Ectodermal cell (in vitro differentiated cells): Measurements from ENCODE around the gene LHX2.

Experiments used
- H3K27ac ChIP-seq: 2 replicates; pipeline ENCODE4 v1.7.0; 2013; ENCODE audit warnings: mild to moderate bottlenecking, low read depth, low read length; ENCODE audit not compliant: insufficient read depth, poor library complexity, severe bottlenecking
- H3K27me3 ChIP-seq: 2 replicates; pipeline ENCODE4 v1.7.0; 2013; ENCODE audit warnings: mild to moderate bottlenecking, low read length; ENCODE audit not compliant: insufficient read depth, control insufficient read depth, poor library complexity, severe bottlenecking
- H3K36me3 ChIP-seq: one replicate; pipeline ENCODE4 v1.7.0; 2013; ENCODE audit warnings: low read length; ENCODE audit not compliant: control insufficient read depth, insufficient read depth
- H3K4me1 ChIP-seq: one replicate; pipeline ENCODE4 v1.7.0; 2013; ENCODE audit warnings: low read length; ENCODE audit not compliant: control insufficient read depth, insufficient read depth
- H3K4me3 ChIP-seq: 2 replicates; pipeline ENCODE4 v1.7.0; 2013; ENCODE audit warnings: low read depth, low read length, control low read depth; ENCODE audit not compliant: insufficient read depth
- H3K9me3 ChIP-seq: 2 replicates; pipeline ENCODE4 v1.7.0; 2013; ENCODE audit warnings: mild to moderate bottlenecking, low read length, moderate library complexity; ENCODE audit not compliant: control insufficient read depth
- WGBS, 2 experiments: methylation state at CpG; one replicate each; pipeline ENCODE4 v1.1.7; 2013; ENCODE audit warnings: missing lambda C conversion rate in 2 of 2; 5-methylcytosine and 5-hydroxymethylcytosine counted together

The LHX2 gene

DNA sequence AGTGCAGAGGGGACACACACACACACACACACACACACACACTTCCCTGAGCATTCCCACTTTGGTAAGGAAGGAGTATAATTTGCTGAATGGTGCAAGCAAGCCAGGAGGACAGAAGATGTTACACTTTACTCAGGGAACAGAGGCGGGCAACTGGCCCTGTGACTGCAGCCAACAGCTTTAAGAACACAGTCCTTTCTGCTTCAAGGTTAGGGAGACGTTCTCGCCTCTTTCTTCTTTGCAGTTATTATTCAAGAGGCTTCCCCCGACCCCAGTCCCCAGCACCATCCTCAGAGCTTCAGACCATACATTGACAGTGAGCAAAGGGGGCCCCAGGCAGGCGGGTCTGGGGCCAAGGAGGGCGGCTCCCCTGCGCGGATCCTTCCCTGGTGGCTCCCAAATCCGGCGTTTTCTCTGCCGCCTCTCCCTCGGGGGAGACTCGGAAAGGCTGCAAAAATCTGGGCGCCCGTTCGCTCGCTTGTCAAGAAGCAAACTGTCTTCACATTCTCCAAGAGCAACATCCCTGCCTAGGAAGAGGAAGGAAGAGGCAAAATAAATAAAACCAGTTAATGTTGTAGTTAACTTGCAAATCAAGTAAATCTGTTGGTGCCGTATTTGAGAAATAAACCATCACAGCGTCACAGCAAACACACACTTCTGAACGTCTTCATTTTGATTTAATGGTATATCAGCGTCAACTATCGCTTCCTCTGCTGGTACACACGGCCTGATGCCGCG is 3.8 kb upstream of the LHX2 start:
- H3K36me3 ChIP-seq = no peaks in the 10 kb centered on the region
- 1 to 2% methylated on average over 25 of the region's 25 CpGs for WGBS, 2 experiments
- H3K4me1 ChIP-seq = peaks cover 25% of the 10 kb centered on the region
- H3K27ac ChIP-seq = no peak overlapping the region
- peaks cover 100% of the 10 kb centered on the region for H3K27me3 ChIP-seq
- H3K4me3 ChIP-seq = peak overlapping the region; percentile 29
- no peaks in the 10 kb centered on the region for H3K9me3 ChIP-seq

GRCh38 chr9:124008303-124008693 is 3.3 kb upstream of the LHX2 start:
- Histone ChIP-seq H3K4me3 (peak overlapping the region; percentile 29), H3K27me3 (peaks cover 100% of the 10 kb centered on the region), H3K36me3 (no peaks in the 10 kb centered on the region), H3K4me1 (peaks cover 25% of the 10 kb centered on the region), H3K9me3 (no peaks in the 10 kb centered on the region), H3K27ac (no peak overlapping the region)
- 0 to 1% methylated on average over 38 of the region's 38 CpGs for WGBS, 2 experiments

- Histone ChIP-seq H3K4me3 (peak overlapping the region; percentile 29), H3K9me3 (no peaks in the 10 kb centered on the region), H3K36me3 (no peaks in the 10 kb centered on the region), H3K27ac (no peak overlapping the region), H3K4me1 (peaks cover 25% of the 10 kb centered on the region), H3K27me3 (peaks cover 100% of the 10 kb centered on the region)
- WGBS, 2 experiments = 0% methylated on average over 65 of the region's 65 CpGs
Measured at GRCh38 chr9:124008694-124009530, 2.7 kb upstream of the LHX2 start.

GRCh38 chr9:124009531-124010217 is 1.9 kb upstream of the LHX2 start:
- H3K27me3 ChIP-seq = peaks cover 100% of the 10 kb centered on the region
- no peaks in the 10 kb centered on the region for H3K9me3 ChIP-seq
- 4 to 5% methylated on average over 29 of the region's 29 CpGs for WGBS, 2 experiments
- peaks cover 25% of the 10 kb centered on the region for H3K4me1 ChIP-seq
- no peak overlapping the region for H3K4me3 ChIP-seq
- no peaks in the 10 kb centered on the region for H3K36me3 ChIP-seq
- no peak overlapping the region for H3K27ac ChIP-seq

DNA sequence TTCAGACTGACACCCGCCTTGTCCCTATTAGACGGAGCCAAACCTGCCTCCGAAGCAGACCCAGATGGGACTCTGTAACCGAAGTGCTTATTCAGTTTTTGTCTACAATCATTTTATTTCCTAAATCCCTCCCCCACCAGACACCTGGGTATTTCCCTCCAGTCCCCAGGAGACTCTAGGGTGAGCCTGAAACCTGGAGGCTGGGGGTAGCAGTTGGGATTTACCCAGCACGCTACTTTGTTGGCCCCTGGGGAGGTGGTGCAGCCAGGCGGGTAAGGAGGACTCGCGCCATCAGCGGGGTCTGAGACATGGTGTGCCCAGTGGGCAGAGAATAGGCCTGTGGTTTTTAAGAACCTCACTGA is 1.3 kb upstream of the LHX2 start:
- H3K27ac ChIP-seq = no peak overlapping the region
- H3K4me1 ChIP-seq = peaks cover 25% of the 10 kb centered on the region
- 8% methylated on average over 9 of the region's 9 CpGs for WGBS, 2 experiments

DNA sequence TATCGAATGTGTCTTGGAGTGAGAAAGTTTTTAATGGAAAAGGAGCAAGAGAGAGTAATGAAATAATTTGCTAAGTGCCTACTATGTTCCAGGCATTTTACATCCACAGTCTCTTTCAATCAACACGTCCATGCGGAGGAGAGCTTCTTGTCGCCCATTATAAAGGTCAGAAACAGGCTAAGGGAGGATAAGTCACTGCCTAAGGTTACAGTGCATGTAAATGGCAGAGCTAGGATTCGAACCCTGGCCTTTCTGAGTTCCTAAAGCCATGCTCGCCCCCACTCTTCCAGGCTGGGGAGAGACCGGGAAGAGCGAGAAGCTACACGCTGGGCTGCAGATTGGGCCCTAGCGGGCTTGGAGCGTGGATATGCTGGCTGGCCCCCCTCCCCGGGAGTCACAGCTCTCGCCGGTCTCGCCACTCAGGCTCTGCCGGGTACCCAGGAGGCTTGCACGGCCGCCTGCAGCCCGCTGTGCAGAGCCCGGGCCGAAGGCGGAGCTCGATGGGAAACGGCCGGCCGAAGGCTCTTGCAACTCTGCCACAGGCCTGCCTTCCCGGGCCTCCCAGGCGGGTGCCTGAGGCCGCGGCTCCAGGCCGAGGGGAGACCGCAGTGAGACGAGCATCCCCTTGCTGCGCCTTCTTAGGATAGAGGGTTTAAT is 775 bp upstream of the LHX2 start:
- Histone ChIP-seq H3K36me3 (no peaks in the 10 kb centered on the region), H3K9me3 (no peaks in the 10 kb centered on the region), H3K4me1 (peaks cover 25% of the 10 kb centered on the region), H3K27me3 (peaks cover 100% of the 10 kb centered on the region), H3K4me3 (peak overlapping the region; percentile 7), H3K27ac (no peak overlapping the region)
- WGBS, 2 experiments = 2% methylated on average over 32 to 34 of the region's 34 CpGs

More for the DNA sequence above, 1.3 kb upstream of the LHX2 start:
- H3K36me3 ChIP-seq = no peaks in the 10 kb centered on the region
- H3K27me3 ChIP-seq = peaks cover 100% of the 10 kb centered on the region
- no peak overlapping the region for H3K4me3 ChIP-seq
- H3K9me3 ChIP-seq = no peaks in the 10 kb centered on the region

DNA sequence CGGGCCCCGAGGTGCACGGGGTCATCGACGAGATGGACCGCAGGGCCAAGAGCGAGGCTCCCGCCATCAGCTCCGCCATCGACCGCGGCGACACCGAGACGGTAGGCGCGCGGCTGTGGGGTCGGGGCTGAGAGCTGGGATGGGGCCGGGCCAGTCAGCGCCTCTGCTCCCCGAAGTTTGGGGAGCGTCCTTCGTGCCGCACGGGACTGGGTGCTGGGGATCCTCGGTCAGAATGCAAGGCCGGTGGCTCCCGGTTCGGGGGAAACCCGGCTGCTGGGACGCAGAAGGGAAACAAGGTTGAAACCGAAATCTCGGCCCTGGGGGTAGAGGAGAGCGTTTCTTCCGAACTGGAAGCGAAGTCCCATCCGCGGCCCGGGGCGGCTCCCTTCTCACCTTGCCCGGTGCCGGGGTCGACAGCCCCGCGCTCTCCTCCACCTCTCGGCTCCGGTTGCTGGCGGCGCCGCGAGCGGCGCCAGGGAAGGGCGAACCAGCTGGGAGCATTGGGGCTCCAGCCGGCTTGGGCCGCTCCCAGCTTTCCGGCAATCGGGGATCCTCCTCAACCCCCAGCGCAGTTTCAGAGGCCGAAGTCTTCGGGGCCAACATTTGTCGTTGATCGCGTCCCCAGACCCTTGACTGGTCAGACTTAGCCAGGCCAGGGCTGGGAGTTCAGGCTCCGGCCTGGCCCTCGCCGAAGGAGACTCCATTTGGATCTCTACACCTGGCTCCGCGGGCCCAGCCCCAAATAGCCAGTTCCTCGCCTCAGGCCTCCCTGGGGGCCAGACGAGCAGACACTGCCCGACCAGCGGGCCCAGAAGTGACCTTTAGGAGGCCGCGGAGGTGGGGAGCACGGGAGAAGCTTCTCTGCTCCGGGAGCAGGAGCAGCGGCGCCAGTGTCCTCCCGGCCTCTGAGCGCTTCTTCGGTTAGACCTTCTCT is 1.1 kb downstream of the LHX2 start:
- peaks cover 11% of the 10 kb centered on the region for H3K4me1 ChIP-seq

GRCh38 chr9:124013309-124014210 is 2.0 kb downstream of the LHX2 start:
- Histone ChIP-seq H3K4me1 (peaks cover 13% of the 10 kb centered on the region), H3K27ac (no peak overlapping the region), H3K36me3 (no peaks in the 10 kb centered on the region), H3K9me3 (no peaks in the 10 kb centered on the region), H3K27me3 (peaks cover 100% of the 10 kb centered on the region), H3K4me3 (no peak overlapping the region)
- 3% methylated on average over 40 of the region's 40 CpGs for WGBS, 2 experiments

More for the DNA sequence above, 1.1 kb downstream of the LHX2 start:
- WGBS, 2 experiments = 3 to 4% methylated on average over 83 of the region's 83 CpGs
- Histone ChIP-seq H3K9me3 (no peaks in the 10 kb centered on the region), H3K36me3 (no peaks in the 10 kb centered on the region), H3K27ac (no peak overlapping the region), H3K4me3 (peak overlapping the region; percentile 7), H3K27me3 (peaks cover 100% of the 10 kb centered on the region)
